ENCODE measurements around the gene PIP4K2A.

PIP4K2A gene

GRCh38 chr10:22702348-22702747 is 12.0 kb downstream of the PIP4K2A start:
- H3K36me3 ChIP-seq (ENCODE audit: insufficient read depth, insufficient read length, low read length) = no peaks in the 10 kb centered on the region
- no peaks in the 10 kb centered on the region for H3K4me1 ChIP-seq (ENCODE audit: insufficient read depth, insufficient read length)
- no peak for TF ChIP-seq ZNF274 (IDR thresholded peaks at IDR 0.05; ENCODE audit: low read depth, low read length)
- TF ChIP-seq SUZ12 (IDR thresholded peaks at IDR 0.05; ENCODE audit: extremely low read depth, insufficient read depth, insufficient read length) = no peak
- TF ChIP-seq YY1 (IDR thresholded peaks at IDR 0.05; ENCODE audit: insufficient read depth, insufficient read length) = no peak
- no peak for DNase-seq (ENCODE audit: low read depth, low spot score)
- no peak overlapping the region for H3K9ac ChIP-seq (ENCODE audit: insufficient read length, low read depth)
- no peaks in the 10 kb centered on the region for H3K27me3 ChIP-seq (ENCODE audit: insufficient read depth, insufficient read length)
- H3K4me3 ChIP-seq (ENCODE audit: insufficient read length, low read depth) = no peak overlapping the region
- H3K9me3 ChIP-seq (ENCODE audit: insufficient read depth, low read length) = no peaks in the 10 kb centered on the region

DNA sequence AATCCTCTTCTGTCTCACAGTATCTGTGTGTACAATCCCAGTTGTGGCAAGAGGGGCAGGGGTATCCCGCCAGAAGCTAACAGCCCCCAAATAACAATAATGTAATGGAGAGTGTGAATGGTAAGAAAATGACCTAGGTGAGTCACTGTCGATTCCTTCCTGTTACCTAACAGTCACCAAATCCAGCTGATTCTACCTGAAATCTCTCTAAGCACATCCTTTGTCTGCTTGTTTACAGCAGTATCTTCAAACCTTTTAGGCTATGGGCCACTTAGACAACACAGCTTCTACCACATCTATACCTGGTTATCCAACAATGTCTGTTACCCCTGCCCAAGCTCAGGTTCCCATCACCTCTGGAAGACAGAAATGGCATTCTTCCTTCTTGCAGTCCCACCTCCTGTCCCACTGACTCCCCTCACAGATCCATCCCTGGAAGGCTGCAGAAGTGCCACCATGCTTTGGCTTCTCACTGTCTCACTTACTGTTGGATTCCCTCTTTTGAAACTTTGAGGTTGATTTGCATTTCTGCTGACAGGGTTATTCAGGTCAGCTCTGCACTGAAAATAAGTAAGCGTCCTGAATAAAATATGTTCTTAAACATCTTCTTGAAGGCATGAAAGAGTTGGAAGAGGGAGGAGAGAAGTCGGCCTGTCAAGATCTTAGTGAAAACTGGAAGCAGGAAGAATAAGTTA is 13.1 kb downstream of the PIP4K2A start:
- no peaks in the 10 kb centered on the region for H3K9me3 ChIP-seq (ENCODE audit: insufficient read depth, low read length)
- H3K36me3 ChIP-seq (ENCODE audit: insufficient read depth, insufficient read length, low read length) = no peaks in the 10 kb centered on the region
- H3K27me3 ChIP-seq (ENCODE audit: insufficient read depth, insufficient read length) = no peaks in the 10 kb centered on the region
- H3K9ac ChIP-seq (ENCODE audit: insufficient read length, low read depth) = no peak overlapping the region
- DNase-seq (ENCODE audit: low read depth, low spot score) = no peak
- no peaks in the 10 kb centered on the region for H3K4me1 ChIP-seq (ENCODE audit: insufficient read depth, insufficient read length)
- no peak overlapping the region for H3K4me3 ChIP-seq (ENCODE audit: insufficient read length, low read depth)
- no peak for TF ChIP-seq YY1 (IDR thresholded peaks at IDR 0.05; ENCODE audit: insufficient read depth, insufficient read length)
- TF ChIP-seq SUZ12 (IDR thresholded peaks at IDR 0.05; ENCODE audit: extremely low read depth, insufficient read depth, insufficient read length) = no peak
- no peak for TF ChIP-seq ZNF274 (IDR thresholded peaks at IDR 0.05; ENCODE audit: low read depth, low read length)

GRCh38 chr10:22700489-22700888 is 13.9 kb downstream of the PIP4K2A start:
- H3K9me3 ChIP-seq (ENCODE audit: insufficient read depth, low read length) = no peaks in the 10 kb centered on the region
- H3K36me3 ChIP-seq (ENCODE audit: insufficient read depth, insufficient read length, low read length) = no peaks in the 10 kb centered on the region
- H3K9ac ChIP-seq (ENCODE audit: insufficient read length, low read depth) = no peak overlapping the region
- TF ChIP-seq SUZ12 (IDR thresholded peaks at IDR 0.05; ENCODE audit: extremely low read depth, insufficient read depth, insufficient read length) (no peak), ZNF274 (IDR thresholded peaks at IDR 0.05; ENCODE audit: low read depth, low read length) (no peak), YY1 (IDR thresholded peaks at IDR 0.05; ENCODE audit: insufficient read depth, insufficient read length) (no peak)
- no peaks in the 10 kb centered on the region for H3K4me1 ChIP-seq (ENCODE audit: insufficient read depth, insufficient read length)
- H3K27me3 ChIP-seq (ENCODE audit: insufficient read depth, insufficient read length) = no peaks in the 10 kb centered on the region
- H3K4me3 ChIP-seq (ENCODE audit: insufficient read length, low read depth) = no peak overlapping the region
- DNase-seq (ENCODE audit: low read depth, low spot score) = no peak

- Histone ChIP-seq H3K4me3 (ENCODE audit: insufficient read length, low read depth) (no peak overlapping the region), H3K36me3 (ENCODE audit: insufficient read depth, insufficient read length, low read length) (no peaks in the 10 kb centered on the region), H3K9ac (ENCODE audit: insufficient read length, low read depth) (no peak overlapping the region), H3K4me1 (ENCODE audit: insufficient read depth, insufficient read length) (no peaks in the 10 kb centered on the region), H3K9me3 (ENCODE audit: insufficient read depth, low read length) (no peaks in the 10 kb centered on the region), H3K27me3 (ENCODE audit: insufficient read depth, insufficient read length) (no peaks in the 10 kb centered on the region)
- no peak for DNase-seq (ENCODE audit: low read depth, low spot score)
- no peak for TF ChIP-seq SUZ12 (IDR thresholded peaks at IDR 0.05; ENCODE audit: extremely low read depth, insufficient read depth, insufficient read length)
- no peak for TF ChIP-seq ZNF274 (IDR thresholded peaks at IDR 0.05; ENCODE audit: low read depth, low read length)
- no peak for TF ChIP-seq YY1 (IDR thresholded peaks at IDR 0.05; ENCODE audit: insufficient read depth, insufficient read length)
Measured at GRCh38 chr10:22699976-22700375, 14.4 kb downstream of the PIP4K2A start.

GRCh38 chr10:22698941-22699440 is 15.4 kb downstream of the PIP4K2A start:
- no peak for DNase-seq (ENCODE audit: low read depth, low spot score)
- TF ChIP-seq YY1 (IDR thresholded peaks at IDR 0.05; ENCODE audit: insufficient read depth, insufficient read length) (no peak), SUZ12 (IDR thresholded peaks at IDR 0.05; ENCODE audit: extremely low read depth, insufficient read depth, insufficient read length) (no peak), ZNF274 (IDR thresholded peaks at IDR 0.05; ENCODE audit: low read depth, low read length) (no peak)
- no peak overlapping the region for H3K4me3 ChIP-seq (ENCODE audit: insufficient read length, low read depth)
- no peaks in the 10 kb centered on the region for H3K36me3 ChIP-seq (ENCODE audit: insufficient read depth, insufficient read length, low read length)
- H3K9me3 ChIP-seq (ENCODE audit: insufficient read depth, low read length) = no peaks in the 10 kb centered on the region
- H3K4me1 ChIP-seq (ENCODE audit: insufficient read depth, insufficient read length) = no peaks in the 10 kb centered on the region
- H3K9ac ChIP-seq (ENCODE audit: insufficient read length, low read depth) = no peak overlapping the region
- no peaks in the 10 kb centered on the region for H3K27me3 ChIP-seq (ENCODE audit: insufficient read depth, insufficient read length)

- TF ChIP-seq ZNF274 (IDR thresholded peaks at IDR 0.05; ENCODE audit: low read depth, low read length) = no peak
- no peaks in the 10 kb centered on the region for H3K27me3 ChIP-seq (ENCODE audit: insufficient read depth, insufficient read length)
- H3K9ac ChIP-seq (ENCODE audit: insufficient read length, low read depth) = no peak overlapping the region
- H3K4me1 ChIP-seq (ENCODE audit: insufficient read depth, insufficient read length) = no peaks in the 10 kb centered on the region
- no peak for DNase-seq (ENCODE audit: low read depth, low spot score)
- H3K36me3 ChIP-seq (ENCODE audit: insufficient read depth, insufficient read length, low read length) = no peaks in the 10 kb centered on the region
- H3K4me3 ChIP-seq (ENCODE audit: insufficient read length, low read depth) = no peak overlapping the region
- no peaks in the 10 kb centered on the region for H3K9me3 ChIP-seq (ENCODE audit: insufficient read depth, low read length)
Measured at GRCh38 chr10:22697800-22698199, 16.6 kb downstream of the PIP4K2A start.

DNA sequence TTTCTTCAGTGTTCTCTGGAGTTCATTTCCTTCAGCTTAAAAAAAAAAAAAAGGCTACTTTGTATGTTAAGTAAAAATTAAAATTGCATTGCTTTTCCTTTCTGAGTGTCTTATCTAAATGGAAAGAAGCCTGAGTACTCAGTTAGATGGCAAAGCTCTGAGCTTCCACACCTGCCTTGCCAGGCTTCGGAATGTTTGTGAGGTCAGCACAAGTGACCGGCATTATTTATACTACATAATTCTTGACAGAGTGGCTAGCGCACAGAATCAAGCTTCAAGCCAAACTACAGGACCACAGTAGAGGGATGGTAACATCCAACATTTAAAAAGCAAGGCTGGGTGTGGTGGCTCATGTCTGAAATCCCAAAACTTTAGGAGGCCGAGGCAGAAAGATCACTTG is 17.3 kb downstream of the PIP4K2A start:
- Histone ChIP-seq H3K9me3 (ENCODE audit: insufficient read depth, low read length) (peaks cover 5% of the 10 kb centered on the region; the same call in 1 of the 2 replicates), H3K36me3 (ENCODE audit: insufficient read depth, insufficient read length, low read length) (no peaks in the 10 kb centered on the region), H3K27me3 (ENCODE audit: insufficient read depth, insufficient read length) (no peaks in the 10 kb centered on the region), H3K9ac (ENCODE audit: insufficient read length, low read depth) (no peak overlapping the region), H3K4me1 (ENCODE audit: insufficient read depth, insufficient read length) (no peaks in the 10 kb centered on the region), H3K4me3 (ENCODE audit: insufficient read length, low read depth) (no peak overlapping the region)
- DNase-seq (ENCODE audit: low read depth, low spot score) = no peak
- TF ChIP-seq SUZ12 (IDR thresholded peaks at IDR 0.05; ENCODE audit: extremely low read depth, insufficient read depth, insufficient read length) (no peak), YY1 (IDR thresholded peaks at IDR 0.05; ENCODE audit: insufficient read depth, insufficient read length) (no peak), ZNF274 (IDR thresholded peaks at IDR 0.05; ENCODE audit: low read depth, low read length) (no peak)
